Type B pancreatic cell (in vitro differentiated cells): ENCODE measurements around the gene ADCY9. TPM values are rescaled to one million over a fixed set of nuclear protein-coding genes. Genes with fewer than 3 reads are reported as not detected.

ENCODE experiments used
- DNase-seq: peaks from one replicate; pipeline ENCODE4 v3.0.0; 2021; ENCODE audit warnings: mixed read lengths; ENCODE audit not compliant: unreplicated experiment; ENCODE audit errors: extremely low spot score
- H3K27ac Mint-ChIP-seq: 2 replicates; pipeline ENCODE4 v1.8.0; 2021; ENCODE audit warnings: mild to moderate bottlenecking, mixed read lengths
- H3K27me3 Mint-ChIP-seq: 2 replicates; pipeline ENCODE4 v1.8.0; 2021; ENCODE audit warnings: mixed read lengths
- H3K36me3 Mint-ChIP-seq: 2 replicates; pipeline ENCODE4 v1.8.0; 2021; ENCODE audit warnings: mixed read lengths
- H3K4me1 Mint-ChIP-seq: one replicate; pipeline ENCODE4 v1.8.0; 2021; ENCODE audit warnings: mixed read lengths; ENCODE audit not compliant: unreplicated experiment
- H3K4me3 Mint-ChIP-seq: 2 replicates; pipeline ENCODE4 v1.8.0; 2021; ENCODE audit warnings: mild to moderate bottlenecking, mixed read lengths
- H3K9me3 Mint-ChIP-seq: 2 replicates; pipeline ENCODE4 v1.8.0; 2021; ENCODE audit warnings: mixed read lengths
- total RNA-seq: library from RNA; stranded (reverse); gene quantifications from 2 replicates; pipeline ENCODE4 v1.2.1, GENCODE V29; 2021; ENCODE audit warnings: low replicate concordance
- TF ChIP-seq, protein P1 (sequence below): fragments of 200-600 bp; sonication (generic); conservative IDR thresholded peaks from 2 replicates; pipeline ENCODE4 v1.5.0; 2021; ENCODE audit warnings: antibody characterized with exemption, mild to moderate bottlenecking

The ADCY9 gene
- total RNA-seq, 1 donor from 2014 or later: 13.9 TPM

DNA sequence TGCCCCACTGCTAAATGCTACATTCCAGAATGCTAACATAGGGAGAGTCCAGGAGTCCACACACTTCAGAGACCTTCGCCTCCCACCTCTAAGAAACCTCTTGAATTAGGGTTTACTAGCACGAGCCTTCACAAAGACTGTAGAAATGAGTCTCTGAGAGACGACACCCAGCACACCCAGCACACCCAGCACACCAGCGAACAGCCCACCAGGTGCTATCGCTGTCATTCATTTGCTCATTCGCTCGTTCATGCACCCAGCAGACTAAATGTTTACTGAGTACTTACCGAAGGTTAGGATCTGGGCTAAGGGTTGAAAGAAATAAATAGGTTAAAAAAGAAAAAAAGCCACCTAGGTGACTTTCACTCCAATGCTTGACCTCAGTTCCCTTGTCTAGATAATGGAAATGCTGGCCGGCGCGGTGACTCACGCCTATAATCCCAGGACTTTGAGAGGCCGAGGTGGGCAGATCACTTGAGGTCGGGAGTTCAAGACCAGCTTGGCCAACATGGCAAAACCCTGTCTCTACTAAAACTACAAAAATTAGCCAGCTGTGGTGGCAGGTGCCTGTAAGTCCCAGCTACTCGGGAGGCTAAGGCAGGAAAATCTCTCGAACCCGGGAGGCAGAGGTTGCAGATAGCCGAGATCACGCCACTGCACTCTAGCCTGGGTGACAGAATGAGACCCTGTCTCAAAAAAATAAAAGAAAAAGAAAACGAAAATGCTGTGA is 100.8 kb downstream of the ADCY9 start:
- H3K4me3 Mint-ChIP-seq: peak overlapping the region; percentile 44
- peak overlapping the region; percentile 91 for H3K27ac Mint-ChIP-seq
- peaks cover 27% of the 10 kb centered on the region for H3K4me1 Mint-ChIP-seq

GRCh38 chr16:4011940-4012629 is 104.2 kb downstream of the ADCY9 start:
- Mint-ChIP-seq H3K4me3 (peak overlapping the region; percentile 41), H3K27me3 (no peaks in the 10 kb centered on the region), H3K4me1 (peaks cover 27% of the 10 kb centered on the region), H3K36me3 (no peaks in the 10 kb centered on the region), H3K9me3 (no peaks in the 10 kb centered on the region), H3K27ac (peak overlapping the region; percentile 77)
- DNase-seq: no peak
- TF ChIP-seq, protein P1, sequence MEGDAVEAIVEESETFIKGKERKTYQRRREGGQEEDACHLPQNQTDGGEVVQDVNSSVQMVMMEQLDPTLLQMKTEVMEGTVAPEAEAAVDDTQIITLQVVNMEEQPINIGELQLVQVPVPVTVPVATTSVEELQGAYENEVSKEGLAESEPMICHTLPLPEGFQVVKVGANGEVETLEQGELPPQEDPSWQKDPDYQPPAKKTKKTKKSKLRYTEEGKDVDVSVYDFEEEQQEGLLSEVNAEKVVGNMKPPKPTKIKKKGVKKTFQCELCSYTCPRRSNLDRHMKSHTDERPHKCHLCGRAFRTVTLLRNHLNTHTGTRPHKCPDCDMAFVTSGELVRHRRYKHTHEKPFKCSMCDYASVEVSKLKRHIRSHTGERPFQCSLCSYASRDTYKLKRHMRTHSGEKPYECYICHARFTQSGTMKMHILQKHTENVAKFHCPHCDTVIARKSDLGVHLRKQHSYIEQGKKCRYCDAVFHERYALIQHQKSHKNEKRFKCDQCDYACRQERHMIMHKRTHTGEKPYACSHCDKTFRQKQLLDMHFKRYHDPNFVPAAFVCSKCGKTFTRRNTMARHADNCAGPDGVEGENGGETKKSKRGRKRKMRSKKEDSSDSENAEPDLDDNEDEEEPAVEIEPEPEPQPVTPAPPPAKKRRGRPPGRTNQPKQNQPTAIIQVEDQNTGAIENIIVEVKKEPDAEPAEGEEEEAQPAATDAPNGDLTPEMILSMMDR: no peak

More for the DNA sequence above, 100.8 kb downstream of the ADCY9 start:
- TF ChIP-seq, protein P1: no peak
- Mint-ChIP-seq H3K9me3 (no peaks in the 10 kb centered on the region), H3K36me3 (no peaks in the 10 kb centered on the region), H3K27me3 (no peaks in the 10 kb centered on the region)
- DNase-seq: no peak

DNA sequence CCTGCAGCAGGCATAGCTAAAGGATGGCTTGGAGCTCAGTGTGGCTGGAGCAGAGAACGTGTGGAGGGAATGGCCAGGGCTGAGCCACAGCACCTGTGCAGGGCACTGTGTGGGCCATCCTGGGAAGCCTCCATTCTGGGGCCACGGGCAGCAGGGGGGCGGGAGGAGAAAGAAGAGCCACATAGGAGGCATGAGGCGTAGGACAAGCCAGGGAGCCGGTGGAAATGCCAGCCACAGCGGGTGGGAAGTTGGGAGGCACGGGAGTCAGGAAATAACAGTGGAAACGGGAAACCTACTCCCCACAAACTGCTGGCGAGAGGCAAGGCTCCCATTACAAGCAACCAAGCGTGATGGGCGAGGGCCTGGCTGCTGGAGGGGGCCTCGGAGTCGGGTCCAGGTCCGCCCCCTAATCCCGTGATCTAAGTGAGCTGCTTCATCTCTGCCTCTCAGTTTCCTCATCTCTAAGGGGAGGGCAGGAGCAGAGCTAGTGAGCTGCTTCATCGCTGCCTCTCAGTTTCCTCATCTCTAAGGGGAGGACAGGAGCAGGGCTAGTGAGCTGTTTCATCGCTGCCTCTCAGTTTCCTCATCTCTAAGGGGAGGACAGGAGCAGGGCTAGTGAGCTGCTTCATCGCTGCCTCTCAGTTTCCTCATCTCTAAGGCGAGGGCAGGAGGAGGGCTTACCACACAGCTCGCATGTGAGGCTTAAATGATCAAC is 104.9 kb downstream of the ADCY9 start:
- no peaks in the 10 kb centered on the region for H3K36me3 Mint-ChIP-seq
- H3K4me3 Mint-ChIP-seq: peak overlapping the region; percentile 45
- H3K27ac Mint-ChIP-seq: peak overlapping the region; percentile 77
- no peak for DNase-seq
- peaks cover 26% of the 10 kb centered on the region for H3K4me1 Mint-ChIP-seq
- H3K9me3 Mint-ChIP-seq: no peaks in the 10 kb centered on the region
- TF ChIP-seq, protein P1: no peak
- no peaks in the 10 kb centered on the region for H3K27me3 Mint-ChIP-seq

DNA sequence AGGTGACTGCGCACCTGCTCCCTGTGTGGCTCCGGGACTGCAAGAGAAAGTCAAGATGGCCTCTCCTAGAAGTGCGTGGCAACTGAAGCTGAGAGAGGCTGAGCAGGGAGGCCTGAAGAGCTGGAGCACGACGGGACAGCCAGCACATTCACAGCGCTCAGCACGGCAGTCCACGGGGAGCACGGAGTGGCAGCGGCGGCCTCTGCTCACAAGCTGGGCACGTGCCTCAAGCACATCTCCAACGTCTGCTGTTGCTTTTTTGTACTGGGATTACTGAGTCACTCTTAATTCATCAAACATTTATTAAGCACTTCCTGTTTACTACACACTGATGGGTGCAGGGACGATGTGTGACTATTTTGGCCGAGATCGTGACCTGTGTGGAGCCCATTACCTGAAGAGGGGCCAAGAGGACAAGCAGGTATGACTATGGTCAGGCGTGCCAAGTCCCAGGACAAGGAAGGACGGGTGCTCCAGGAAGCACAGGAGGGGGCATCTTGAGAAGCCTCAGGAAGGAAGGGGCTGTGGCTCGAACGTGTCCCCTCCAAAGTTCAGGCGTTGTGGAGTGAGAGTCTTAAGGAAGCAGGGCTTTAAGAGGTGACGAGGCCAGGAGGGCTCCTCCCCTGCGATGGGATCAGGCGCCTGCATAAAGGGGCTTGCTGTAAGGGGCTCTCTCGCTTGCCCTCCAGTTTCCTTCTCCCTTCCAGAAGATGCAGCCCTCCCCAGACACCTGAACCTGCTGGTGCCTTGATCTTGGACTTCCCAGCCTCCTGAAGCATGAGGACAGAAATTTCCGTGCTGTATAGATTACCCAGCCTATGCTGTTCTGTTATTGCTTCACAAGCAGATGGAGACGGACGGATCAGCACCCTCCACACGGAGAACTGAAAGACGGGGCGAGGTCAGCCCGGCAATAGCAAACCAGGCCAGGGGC is 105.8 kb downstream of the ADCY9 start:
- H3K36me3 Mint-ChIP-seq: no peaks in the 10 kb centered on the region
- TF ChIP-seq, protein P1: no peak
- no peaks in the 10 kb centered on the region for H3K9me3 Mint-ChIP-seq
- DNase-seq: no peak
- H3K27ac Mint-ChIP-seq: peak overlapping the region; percentile 64
- peaks cover 22% of the 10 kb centered on the region for H3K4me1 Mint-ChIP-seq
- H3K27me3 Mint-ChIP-seq: no peaks in the 10 kb centered on the region
- H3K4me3 Mint-ChIP-seq: peak overlapping the region; percentile 45

DNA sequence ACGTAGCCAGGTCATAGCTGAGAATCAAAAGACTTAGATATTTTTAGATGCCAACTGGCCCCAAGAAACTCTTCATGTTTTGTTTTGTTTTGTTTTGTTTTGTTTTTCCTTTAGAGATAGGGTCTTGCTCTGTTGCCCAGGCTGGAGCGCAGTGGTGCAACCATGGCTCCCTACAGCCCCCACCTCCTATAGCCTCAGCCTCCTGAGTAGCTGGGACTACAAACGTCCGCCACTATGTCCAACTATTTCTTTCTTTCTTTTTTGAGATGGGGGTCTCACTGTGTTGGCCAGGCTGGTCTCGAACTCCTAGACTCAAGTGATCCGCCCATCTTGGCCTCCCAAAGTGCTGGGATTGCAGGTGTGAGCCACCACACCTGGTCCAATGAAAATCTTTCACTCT is 107.1 kb downstream of the ADCY9 start:
- DNase-seq: no peak
- H3K27me3 Mint-ChIP-seq: no peaks in the 10 kb centered on the region
- H3K4me3 Mint-ChIP-seq: no peak overlapping the region
- H3K36me3 Mint-ChIP-seq: no peaks in the 10 kb centered on the region
- peaks cover 21% of the 10 kb centered on the region for H3K4me1 Mint-ChIP-seq
- no peak overlapping the region for H3K27ac Mint-ChIP-seq
- H3K9me3 Mint-ChIP-seq: no peaks in the 10 kb centered on the region
- TF ChIP-seq, protein P1: no peak
